GM21723 (cell line): ENCODE data around the gene TMCC2.
A peak's percentile ranks its signal among the peaks of the same experiment; 100 is the strongest.
"Not testable (repeated sequence)": the region's sequence is repeated elsewhere in the genome, so short reads cannot be mapped to it uniquely, and the experiment has no call there.

Experiments used
- ATAC-seq: cut with Tn5 transposase; IDR thresholded peaks from one replicate; pipeline ENCODE4 v1.9.1; 2021; ENCODE audit warnings: mild to moderate bottlenecking, moderate library complexity; ENCODE audit not compliant: unreplicated experiment

Gene TMCC2

GRCh38 chr1:205211839-205212536 is 15.8 kb upstream of the TMCC2 start:
- peak; percentile 36 for ATAC-seq

- ATAC-seq = no peak
These were observed 13.0 kb upstream of the TMCC2 start for GRCh38 chr1:205214756-205215155.

GRCh38 chr1:205216588-205216987 is 11.2 kb upstream of the TMCC2 start:
- no peak for ATAC-seq

- ATAC-seq = no peak
These were observed 10.3 kb upstream of the TMCC2 start for GRCh38 chr1:205217418-205217817.

GRCh38 chr1:205220421-205220820 is 7.3 kb upstream of the TMCC2 start:
- no peak for ATAC-seq

- ATAC-seq = no peak
These were observed 3.0 kb upstream of the TMCC2 start for GRCh38 chr1:205224736-205225135.

GRCh38 chr1:205225901-205226765 is 1.6 kb upstream of the TMCC2 start:
- no peak for ATAC-seq

- no peak for ATAC-seq
These were observed 720 bp upstream of the TMCC2 start for GRCh38 chr1:205226868-205227583.

- peak; percentile 29 for ATAC-seq
These were observed 361 bp downstream of the TMCC2 start for GRCh38 chr1:205228093-205228521.

- no peak for ATAC-seq
These were observed 1.7 kb downstream of the TMCC2 start for GRCh38 chr1:205229399-205229871.

- ATAC-seq = no peak
These were observed 2.4 kb downstream of the TMCC2 start for GRCh38 chr1:205229916-205230700.

- ATAC-seq = no peak
These were observed 3.2 kb downstream of the TMCC2 start for GRCh38 chr1:205230982-205231381.

- ATAC-seq = no peak
These were observed 4.5 kb downstream of the TMCC2 start for GRCh38 chr1:205232127-205232820.

- ATAC-seq = no peak
These were observed 5.2 kb downstream of the TMCC2 start for GRCh38 chr1:205232945-205233397.

GRCh38 chr1:205233986-205234385 is 6.2 kb downstream of the TMCC2 start:
- ATAC-seq = not testable (repeated sequence)

GRCh38 chr1:205235951-205236350 is 8.2 kb downstream of the TMCC2 start:
- ATAC-seq = no peak

GRCh38 chr1:205236526-205236925 is 8.8 kb downstream of the TMCC2 start:
- no peak for ATAC-seq

GRCh38 chr1:205236951-205237475 is 9.3 kb downstream of the TMCC2 start:
- no peak for ATAC-seq
